SK-N-SH treated with all-trans-retinoic acid at 6 μM for 48 hours (cell line): ENCODE results near the gene TMX3.

Experiments used
- ATAC-seq: fragments of 200-7000 bp; cut with Tn5 transposase; 3 replicates; pipeline ENCODE4 v1.9.1; 2020; ENCODE audit warnings: mild to moderate bottlenecking, moderate library complexity
- ARNTL ChIP-seq: fragments of 450-650 bp; formaldehyde crosslinking; IDR thresholded peaks from 2 replicates; pipeline ENCODE4 v1.5.0; 2020; ENCODE audit warnings: low read depth, mild to moderate bottlenecking, moderate library complexity, borderline replicate concordance
- BACH2 ChIP-seq: fragments of 250-450 bp; sonication (Bioruptor Pico); IDR thresholded peaks from 2 replicates; pipeline ENCODE4 v1.9.0; 2021; ENCODE audit warnings: mild to moderate bottlenecking, borderline replicate concordance
- CREB5 ChIP-seq: fragments of 250-450 bp; sonication (Bioruptor Pico); IDR thresholded peaks from 2 replicates; pipeline ENCODE4 v1.5.1; 2020; ENCODE audit warnings: low read depth, mild to moderate bottlenecking, moderate library complexity
- CSDC2 ChIP-seq: fragments of 250-450 bp; sonication (Bioruptor Pico); IDR thresholded peaks from 2 replicates; pipeline ENCODE4 v1.5.0; 2020; ENCODE audit warnings: mild to moderate bottlenecking, moderate library complexity
- CSRNP3 ChIP-seq: fragments of 250-450 bp; sonication (Bioruptor Pico); IDR thresholded peaks from 2 replicates; pipeline ENCODE4 v1.5.1; 2021; ENCODE audit warnings: mild to moderate bottlenecking, moderate library complexity
- ESRRG ChIP-seq: fragments of 250-450 bp; sonication (Bioruptor Pico); IDR thresholded peaks from 2 replicates; pipeline ENCODE4 v1.6.1; 2021; ENCODE audit warnings: mild to moderate bottlenecking
- GLIS3 ChIP-seq: fragments of 250-450 bp; sonication (Bioruptor Pico); IDR thresholded peaks from 2 replicates; pipeline ENCODE4 v1.5.0; 2020; ENCODE audit warnings: mild to moderate bottlenecking, moderate library complexity
- ISL1 ChIP-seq: fragments of 250-450 bp; sonication (Bioruptor Pico); IDR thresholded peaks from 2 replicates; pipeline ENCODE4 v2.1.2; 2022; ENCODE audit warnings: mild to moderate bottlenecking, moderate library complexity
- OSR1 ChIP-seq: fragments of 250-450 bp; sonication (Bioruptor Pico); IDR thresholded peaks from 2 replicates; pipeline ENCODE4 v1.8.0; 2022; ENCODE audit warnings: moderate library complexity, mild to moderate bottlenecking, inconsistent platforms
- PATZ1 ChIP-seq: fragments of 250-450 bp; sonication (Bioruptor Pico); IDR thresholded peaks from 2 replicates; pipeline ENCODE4 v1.8.0; 2020; ENCODE audit warnings: mild to moderate bottlenecking, moderate library complexity, borderline replicate concordance
- POU6F1 ChIP-seq: fragments of 250-450 bp; sonication (Bioruptor Pico); IDR thresholded peaks from 2 replicates; pipeline ENCODE4 v1.8.0; 2021; ENCODE audit warnings: low read depth, mild to moderate bottlenecking, moderate library complexity, borderline replicate concordance
- PPARA ChIP-seq: fragments of 250-450 bp; sonication (Bioruptor Pico); IDR thresholded peaks from 2 replicates; pipeline ENCODE4 v1.5.0; 2020; ENCODE audit warnings: mild to moderate bottlenecking, borderline replicate concordance
- RARB ChIP-seq: fragments of 250-450 bp; sonication (Bioruptor Pico); IDR thresholded peaks from 2 replicates; pipeline ENCODE4 v1.8.0; 2021; ENCODE audit warnings: mild to moderate bottlenecking, moderate library complexity
- SNAI2 ChIP-seq: fragments of 250-450 bp; sonication (Bioruptor Pico); IDR thresholded peaks from 2 replicates; pipeline ENCODE4 v1.5.0; 2020; ENCODE audit warnings: mild to moderate bottlenecking, moderate library complexity
- TCF4 ChIP-seq: fragments of 250-450 bp; sonication (Bioruptor Pico); IDR thresholded peaks from 2 replicates; pipeline ENCODE4 v1.8.0; 2021; ENCODE audit warnings: mild to moderate bottlenecking, moderate library complexity, borderline replicate concordance
- TOX ChIP-seq: fragments of 250-450 bp; sonication (Bioruptor Pico); IDR thresholded peaks from 2 replicates; pipeline ENCODE4 v1.8.0; 2021; ENCODE audit warnings: mild to moderate bottlenecking, moderate library complexity, borderline replicate concordance
- ZC3H10 ChIP-seq: fragments of 250-450 bp; sonication (Bioruptor Pico); IDR thresholded peaks from 2 replicates; pipeline ENCODE4 v1.5.1; 2021; ENCODE audit warnings: mild to moderate bottlenecking, moderate library complexity
- ZFP3 ChIP-seq: fragments of 250-450 bp; sonication (Bioruptor Pico); IDR thresholded peaks from 2 replicates; pipeline ENCODE4 v1.5.0; 2020; ENCODE audit warnings: mild to moderate bottlenecking, moderate library complexity
- ZFP30 ChIP-seq: fragments of 450-650 bp; formaldehyde crosslinking; IDR thresholded peaks from 2 replicates; pipeline ENCODE4 v1.5.0; 2022; ENCODE audit warnings: mild to moderate bottlenecking, moderate library complexity
- ZNF565 ChIP-seq: fragments of 450-650 bp; formaldehyde crosslinking; conservative IDR thresholded peaks from 2 replicates; pipeline ENCODE4 v1.5.0; 2020; ENCODE audit warnings: low read depth, mild to moderate bottlenecking, moderate library complexity
- ZNF70 ChIP-seq: fragments of 450-650 bp; formaldehyde crosslinking; IDR thresholded peaks from 2 replicates; pipeline ENCODE4 v1.5.0; 2020; ENCODE audit warnings: mild to moderate bottlenecking, moderate library complexity
- ZNF8 ChIP-seq: fragments of 450-650 bp; formaldehyde crosslinking; IDR thresholded peaks from 2 replicates; pipeline ENCODE4 v1.5.0; 2020; ENCODE audit warnings: mild to moderate bottlenecking, moderate library complexity

TMX3 gene

GRCh38 chr18:68699043-68699442 lies 15.9 kb downstream of the TMX3 start:
- no peak for TF ChIP-seq PATZ1 (CRISPR knock-in tag)
- TF ChIP-seq ZC3H10 = no peak
- ATAC-seq = no peak

GRCh38 chr18:68696937-68697336 lies 18.0 kb downstream of the TMX3 start:
- no peak for ATAC-seq

GRCh38 chr18:68694316-68694715 lies 20.6 kb downstream of the TMX3 start:
- no peak for ATAC-seq
- TF ChIP-seq ZNF8 (CRISPR knock-in tag) = no peak
- TF ChIP-seq ZFP30 (CRISPR knock-in tag) = no peak
- no peak for TF ChIP-seq SNAI2 (CRISPR knock-in tag)

More at GRCh38 chr18:68696937-68697336, 18.0 kb downstream of the TMX3 start:
- TF ChIP-seq CSDC2 (CRISPR knock-in tag) (no peak), BACH2 (CRISPR knock-in tag) (no peak), GLIS3 (no peak), PPARA (CRISPR knock-in tag) (no peak), CSRNP3 (CRISPR knock-in tag) (no peak), PATZ1 (CRISPR knock-in tag) (no peak), ARNTL (CRISPR knock-in tag) (no peak), SNAI2 (CRISPR knock-in tag) (no peak)

GRCh38 chr18:68693091-68693815 lies 21.7 kb downstream of the TMX3 start:
- TF ChIP-seq ESRRG (CRISPR knock-in tag) (no peak), RARB (no peak), ZFP3 (CRISPR knock-in tag) (no peak), ZNF565 (CRISPR knock-in tag) (no peak), TOX (CRISPR knock-in tag) (no peak), CSRNP3 (CRISPR knock-in tag) (no peak), ZC3H10 (no peak), PPARA (CRISPR knock-in tag) (no peak), TCF4 (no peak), POU6F1 (CRISPR knock-in tag) (no peak), CREB5 (CRISPR knock-in tag) (no peak), OSR1 (CRISPR knock-in tag) (no peak), ISL1 (no peak), CSDC2 (CRISPR knock-in tag) (no peak), GLIS3 (no peak), ZNF8 (CRISPR knock-in tag) (no peak), ZNF70 (CRISPR knock-in tag) (no peak), ZFP30 (CRISPR knock-in tag) (no peak)
- ATAC-seq = no peak
